DND-41 (cell line): ENCODE measurements around the gene SMC5.

ENCODE experiments used
- CTCF ChIP-seq: IDR thresholded peaks from 2 replicates; pipeline ENCODE4 v1.5.1; 2012; ENCODE audit warnings: borderline replicate concordance, low read length, moderate library complexity, mild to moderate bottlenecking; ENCODE audit not compliant: poor library complexity, severe bottlenecking; ENCODE audit errors: extremely low read depth
- EZH2 ChIP-seq: IDR thresholded peaks from 3 replicates; pipeline ENCODE4 v1.6.1; 2012; ENCODE audit warnings: borderline replicate concordance, low read depth, mild to moderate bottlenecking, moderate library complexity, low read length, inconsistent platforms; ENCODE audit not compliant: severe bottlenecking

GRCh38 chr9:70262948-70263347 lies 4.2 kb downstream of the SMC5 start:
- TF ChIP-seq CTCF (no peak), EZH2 (no peak)
